T-helper 2 cell (primary cell): ENCODE measurements around the gene C13orf46.

Source experiments
- DNase-seq, 5 experiments: peaks; one replicate each; pipeline versions ENCODE4 v3.0.0 to v3.0.0-alpha.2; 2012 to 2022

The C13orf46 gene

DNA sequence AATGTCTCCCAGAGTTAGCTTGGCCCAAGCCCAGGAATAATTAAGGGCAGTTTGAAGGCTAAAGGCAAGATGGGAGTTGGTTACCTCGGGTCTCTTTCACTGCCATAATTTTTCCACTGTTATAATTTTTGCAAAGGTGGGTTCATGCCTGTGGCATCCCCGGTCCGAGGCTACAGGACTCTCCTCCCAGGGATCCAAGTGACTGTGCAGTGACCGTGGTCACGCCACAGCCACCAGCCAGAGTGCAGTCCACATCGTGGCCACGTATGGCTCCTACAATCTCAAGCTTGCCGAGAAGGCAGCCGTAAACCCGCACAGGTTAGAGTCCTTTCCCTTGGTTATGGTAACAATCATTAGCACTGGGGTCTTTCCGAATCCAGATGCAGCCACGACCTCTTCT is 36.8 kb downstream of the C13orf46 start:
- DNase-seq: no peak

DNA sequence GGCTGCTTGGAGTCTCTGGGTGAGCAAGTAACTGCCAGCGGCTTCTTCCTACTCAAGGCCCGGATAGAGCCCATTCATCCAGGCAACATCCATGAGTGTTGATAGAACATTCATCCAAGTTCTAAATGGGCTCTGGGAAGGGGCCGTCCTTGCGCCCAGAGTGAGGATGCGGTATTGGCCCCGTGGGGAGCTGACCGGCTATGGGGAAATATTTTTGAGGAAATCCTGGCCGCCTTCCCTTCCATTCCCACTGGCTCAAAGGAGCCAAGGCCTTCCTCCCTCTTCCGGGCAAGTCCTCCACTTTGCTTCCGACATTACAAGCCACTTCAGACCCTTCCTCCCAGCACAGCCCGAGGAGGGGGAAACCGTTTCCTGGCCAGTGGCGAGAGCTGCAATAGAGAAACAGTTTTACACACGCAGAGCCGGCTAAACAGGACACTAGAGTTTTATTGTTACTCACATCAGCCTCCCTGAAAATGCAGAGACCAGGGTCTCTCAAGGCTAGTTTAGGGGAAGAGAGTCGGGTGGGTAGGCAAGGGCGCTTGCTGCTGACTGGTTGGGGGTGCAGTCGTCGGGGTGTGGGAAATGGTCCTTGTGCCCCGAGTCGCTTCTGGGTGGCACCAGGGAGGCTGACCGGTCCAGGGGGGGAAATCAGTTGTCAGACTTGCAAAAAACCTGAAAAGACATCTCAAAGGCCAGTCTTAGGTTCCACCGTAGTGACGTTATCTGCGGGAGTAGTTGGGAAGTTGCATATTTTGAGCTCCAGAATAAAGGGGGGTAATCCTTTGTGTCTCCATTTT is 37.5 kb downstream of the C13orf46 start:
- DNase-seq: no peak

DNA sequence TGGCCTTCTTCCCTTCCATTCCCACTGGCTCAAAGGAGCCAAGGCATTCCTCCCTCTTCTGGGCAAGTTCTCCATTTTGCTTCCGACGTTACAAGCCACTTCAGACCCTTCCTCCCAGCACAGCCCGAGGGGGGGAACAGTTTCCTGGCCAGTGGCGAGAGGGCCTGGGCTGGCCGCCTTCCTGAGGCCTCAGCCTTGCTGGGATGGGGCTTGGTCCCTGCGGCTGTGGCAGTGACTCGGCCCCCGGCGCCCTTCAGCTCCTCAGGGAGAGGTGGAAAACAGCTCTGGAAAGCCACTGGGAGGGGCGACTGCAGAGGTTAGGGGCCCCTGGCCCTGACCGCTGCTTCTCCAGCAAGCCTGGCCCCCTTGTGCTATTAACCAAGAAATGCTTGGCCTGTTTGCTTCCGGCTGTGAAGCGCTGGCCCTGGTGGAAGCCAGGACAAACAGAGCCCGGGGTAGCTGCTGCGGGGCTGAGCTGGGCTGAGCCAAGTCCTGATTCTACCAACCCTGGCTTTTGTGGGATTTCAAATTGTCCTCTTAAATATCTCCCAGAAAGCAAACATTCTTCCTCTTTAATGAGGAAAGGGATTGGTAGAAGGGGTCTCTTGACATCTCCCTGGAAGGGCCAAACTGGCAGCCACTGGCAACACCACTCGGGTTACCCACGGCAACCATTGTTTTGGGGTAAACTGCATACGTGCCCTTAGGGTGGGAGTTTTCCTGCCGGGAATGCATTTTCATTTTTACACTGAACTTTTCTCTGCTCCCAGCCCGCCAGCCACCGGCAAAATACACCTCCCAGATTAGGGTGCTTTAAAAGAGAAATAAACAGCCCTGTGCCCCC is 38.7 kb downstream of the C13orf46 start:
- no peak for DNase-seq

GRCh38 chr13:113934576-113934975 is 39.3 kb downstream of the C13orf46 start:
- no peak for DNase-seq

GRCh38 chr13:113933901-113934300 is 40.0 kb downstream of the C13orf46 start:
- no peak for DNase-seq

DNA sequence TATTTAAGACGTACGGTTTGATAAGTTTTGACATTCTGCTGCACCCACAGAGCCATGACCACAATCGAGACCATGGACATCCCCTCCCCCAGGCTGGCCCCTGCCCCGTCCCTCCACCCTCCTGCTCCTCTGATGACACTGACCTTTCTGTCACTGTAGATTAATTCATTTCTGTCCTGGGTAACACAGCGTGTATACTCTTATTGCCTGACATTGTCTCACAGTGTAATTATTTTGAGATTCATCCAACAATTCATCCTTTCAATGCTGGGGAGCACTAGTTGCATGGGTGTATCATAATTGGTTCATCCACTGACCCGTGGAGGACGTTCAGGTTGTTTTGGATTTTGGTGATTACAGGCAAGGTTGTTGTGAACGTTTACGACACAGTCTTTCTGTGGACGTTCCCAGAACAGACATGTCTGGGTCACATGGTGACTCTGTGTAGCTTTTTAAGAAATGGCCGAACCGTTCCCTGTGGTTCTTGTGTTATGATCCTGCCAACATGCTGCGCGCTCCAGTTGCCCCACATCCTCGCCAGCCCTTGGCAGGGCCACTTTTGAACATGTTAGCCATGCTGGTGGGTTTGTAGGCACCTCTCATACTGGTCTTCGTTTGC is 41.9 kb downstream of the C13orf46 start:
- no peak for DNase-seq

DNA sequence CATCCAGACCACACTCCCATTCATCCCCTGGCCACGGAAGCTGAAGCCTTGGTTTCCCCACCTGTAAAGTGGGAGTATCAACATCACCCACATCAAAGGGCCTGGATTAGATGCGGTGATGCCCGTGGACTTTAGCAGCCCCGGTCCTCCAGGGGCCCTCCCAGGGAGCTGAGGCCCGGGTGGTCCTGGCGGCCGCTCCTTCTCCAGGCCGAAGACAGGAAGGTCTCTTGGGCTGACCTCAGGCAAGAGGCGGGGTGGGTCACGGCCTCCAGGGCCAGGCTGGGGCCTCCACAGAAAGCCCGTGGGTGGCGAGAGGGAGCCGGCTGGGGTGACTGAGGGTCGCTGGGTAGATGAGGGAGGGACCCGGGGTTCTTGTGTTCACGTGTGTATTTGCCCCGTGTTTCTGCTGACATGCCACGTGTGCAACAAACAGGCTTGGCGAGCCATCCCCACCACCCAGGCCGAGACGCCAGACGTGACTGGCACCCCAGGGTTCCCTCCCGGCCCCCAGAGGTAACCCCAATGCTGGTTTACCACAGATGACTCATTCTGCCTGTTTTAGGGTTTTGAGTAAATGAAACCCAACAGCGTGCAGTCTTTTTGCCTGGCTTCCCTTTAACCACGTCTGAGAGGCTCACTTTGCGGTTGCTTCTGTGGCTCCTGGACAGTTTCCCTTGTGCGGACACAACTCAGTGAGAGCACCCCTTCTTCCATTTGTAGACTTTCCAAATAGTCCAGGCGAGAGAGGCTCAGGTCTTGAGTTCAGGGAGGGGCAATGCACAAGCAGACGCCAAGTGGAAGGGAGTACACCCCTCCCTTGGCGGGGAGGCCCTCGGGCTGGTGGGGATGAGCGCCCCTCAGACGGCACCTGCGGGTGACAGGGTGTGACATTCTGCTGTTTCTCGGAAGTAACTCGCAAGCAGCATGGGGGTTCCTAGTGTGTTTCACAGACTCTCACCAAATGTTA is 42.9 kb downstream of the C13orf46 start:
- peak in 3 of 5 experiments; percentile 32 to 88 (median 63) for DNase-seq

DNA sequence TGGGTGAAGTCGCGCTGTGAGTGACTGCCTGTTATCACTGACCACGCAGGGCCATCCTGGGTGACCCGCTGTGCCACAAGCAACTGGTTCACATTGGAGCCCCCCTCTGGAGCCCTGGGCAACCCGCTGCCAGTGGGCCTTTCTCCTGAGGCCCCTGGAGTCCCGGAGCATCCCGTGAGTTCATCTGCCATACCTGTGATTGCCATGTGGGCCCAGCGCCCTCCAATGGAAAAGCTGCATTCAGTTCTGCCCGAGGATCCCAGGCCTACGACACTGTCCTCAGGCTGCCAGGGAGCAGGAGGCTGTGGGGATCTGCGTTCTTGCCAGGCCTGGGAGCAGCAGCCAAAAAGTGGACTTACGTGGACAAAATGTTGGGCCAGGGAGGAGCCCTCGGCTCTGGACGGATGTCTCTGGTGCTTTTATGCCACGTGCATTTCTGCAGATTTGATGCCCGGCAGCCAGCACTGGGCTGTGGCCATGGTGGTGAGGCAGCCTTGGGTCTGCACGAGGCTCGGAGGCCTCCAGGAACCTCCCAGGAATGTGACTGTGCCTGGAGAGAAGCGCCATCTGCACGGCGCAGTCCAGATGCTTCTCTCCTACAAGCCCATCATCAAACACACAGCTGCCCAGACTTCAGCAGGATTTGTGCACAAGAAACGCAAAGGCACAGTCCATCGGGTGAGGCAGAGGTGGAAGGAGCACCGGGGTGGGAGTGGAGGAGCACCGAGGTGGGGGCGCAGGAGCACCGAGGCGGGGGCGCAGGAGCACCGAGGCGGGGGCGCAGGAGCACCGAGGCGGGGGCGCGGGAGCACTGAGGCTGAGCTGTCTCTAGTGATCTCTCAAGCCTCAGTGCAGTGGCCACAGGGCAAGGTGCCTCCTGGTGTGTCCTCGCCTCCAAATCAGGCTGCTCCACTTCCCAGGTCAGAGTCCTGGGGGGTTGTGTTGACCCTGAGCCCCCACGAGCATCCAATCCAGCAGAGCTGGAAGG is 44.0 kb downstream of the C13orf46 start:
- DNase-seq: no peak

DNA sequence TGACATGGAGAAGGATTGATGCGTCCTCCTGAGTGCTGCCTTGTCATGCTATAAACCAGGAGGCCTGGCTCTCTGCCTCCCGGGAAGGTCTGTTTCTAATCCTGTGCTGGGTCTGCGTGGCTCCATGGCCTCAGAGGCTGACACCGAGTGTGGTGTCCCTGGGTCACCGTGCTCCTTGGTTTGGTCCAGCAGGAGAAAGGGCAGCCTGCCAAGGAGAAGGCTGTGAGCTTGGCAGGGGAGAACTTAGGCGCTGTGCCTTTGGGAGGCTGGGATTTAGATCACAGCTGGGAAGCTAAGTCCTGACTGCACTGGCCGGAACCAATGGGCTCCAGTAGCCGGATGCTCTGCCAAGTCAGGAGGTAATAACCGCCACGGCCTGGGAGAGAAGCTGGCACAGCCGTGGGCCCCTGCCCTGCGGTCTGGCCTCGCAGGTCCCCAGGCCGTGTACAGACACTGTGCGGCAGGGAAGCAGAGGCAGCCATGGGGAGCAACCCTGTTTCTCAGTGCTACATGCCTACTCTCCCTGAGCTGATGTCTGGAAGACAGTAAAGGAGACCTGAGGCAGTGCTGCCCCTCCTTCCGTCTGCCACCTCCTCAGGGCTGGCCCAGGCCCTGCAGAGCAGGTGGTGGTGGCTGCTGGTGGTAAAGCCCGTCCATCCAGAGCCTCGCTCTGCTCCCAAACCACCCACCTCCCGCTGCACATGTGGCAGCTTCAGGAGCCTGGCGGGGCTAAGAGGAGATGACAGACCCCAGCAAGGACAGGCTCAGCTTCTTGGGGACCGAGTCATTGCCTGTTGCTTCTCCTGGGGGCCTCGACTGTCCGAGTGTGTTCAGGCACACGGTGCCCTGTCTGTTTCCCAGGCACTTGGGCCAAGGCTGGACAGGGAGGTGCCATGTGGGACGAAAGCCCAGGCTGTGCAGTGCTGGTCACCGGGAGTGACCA is 44.9 kb downstream of the C13orf46 start:
- no peak for DNase-seq

DNA sequence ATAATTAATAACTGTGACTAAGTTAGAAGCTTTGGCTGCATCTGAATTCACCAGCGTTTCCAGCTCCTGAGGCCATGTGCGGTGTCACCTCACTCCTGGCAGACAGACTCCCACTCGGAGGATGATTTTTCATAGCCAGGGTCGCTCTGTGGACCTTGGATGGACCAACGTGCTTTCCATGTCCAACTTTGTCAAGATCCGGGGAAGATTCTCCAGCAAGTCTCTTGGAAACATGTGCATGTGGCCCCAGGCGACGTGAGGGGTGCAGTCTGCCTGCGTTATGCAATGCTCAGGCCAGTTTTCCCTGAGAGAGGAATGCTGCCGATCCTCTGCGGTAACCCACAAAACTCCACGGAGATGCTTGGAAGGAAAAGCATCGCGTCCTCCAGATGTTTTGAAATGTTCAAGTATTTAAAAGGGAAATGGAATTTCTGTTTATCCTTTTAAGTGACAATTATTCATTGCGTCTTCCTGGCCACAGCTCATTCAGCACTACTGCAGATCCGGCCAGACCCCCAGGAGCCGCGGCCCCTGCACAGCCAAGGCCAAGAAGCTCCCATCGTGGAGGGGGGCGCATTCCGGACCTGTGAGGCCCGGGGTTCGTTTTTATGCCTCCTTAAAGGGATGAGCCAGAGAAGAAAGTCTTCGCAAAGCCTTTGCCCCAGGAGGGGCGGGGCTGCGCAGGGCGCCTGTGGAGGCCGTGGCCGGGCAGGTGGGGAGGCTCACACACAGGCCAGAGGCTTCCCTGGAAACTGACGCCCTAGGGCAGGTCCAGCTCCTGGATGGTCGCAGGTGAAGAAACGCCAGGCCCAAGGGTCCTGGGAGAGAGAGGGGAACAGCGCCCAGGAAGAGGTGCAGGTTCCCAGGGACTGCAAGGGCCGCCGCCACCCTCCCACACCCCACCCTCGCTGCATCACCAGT is 46.0 kb downstream of the C13orf46 start:
- DNase-seq: no peak

DNA sequence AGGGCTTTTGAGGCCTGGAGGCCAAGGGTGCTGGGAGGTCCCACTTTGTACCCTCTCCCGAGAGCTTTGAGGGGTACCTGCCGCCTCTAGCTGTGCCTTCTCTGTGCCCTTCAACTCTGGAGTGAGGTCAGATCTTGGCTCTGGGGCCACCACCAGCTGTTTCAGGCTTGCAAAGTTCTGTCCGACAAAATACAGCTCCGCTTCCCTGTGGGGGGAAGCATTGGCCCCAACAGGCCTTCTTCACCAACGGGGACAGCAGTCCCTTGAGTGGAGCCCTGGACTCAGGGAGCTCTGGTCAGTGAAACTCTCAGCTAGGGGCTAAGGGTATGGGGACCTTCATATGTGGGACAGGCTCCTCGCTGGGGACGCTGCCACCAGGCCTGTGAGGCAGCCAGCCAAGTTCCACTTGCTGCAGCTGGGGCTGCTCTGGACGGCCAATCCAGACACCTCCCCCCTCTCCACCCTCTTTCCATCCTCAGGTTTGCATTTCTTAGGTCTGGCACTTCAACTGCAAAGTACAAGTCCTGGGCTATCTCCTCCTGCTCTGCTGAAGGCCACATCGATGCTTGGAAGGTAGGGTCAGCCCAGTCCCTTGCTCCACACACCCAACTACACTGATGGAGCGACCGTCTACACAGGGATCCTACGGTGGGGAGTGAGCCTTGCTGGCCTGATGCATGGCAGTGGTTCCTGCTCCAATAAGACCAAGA is 46.8 kb downstream of the C13orf46 start:
- no peak for DNase-seq

GRCh38 chr13:113926301-113926761 is 47.5 kb downstream of the C13orf46 start:
- no peak for DNase-seq

DNA sequence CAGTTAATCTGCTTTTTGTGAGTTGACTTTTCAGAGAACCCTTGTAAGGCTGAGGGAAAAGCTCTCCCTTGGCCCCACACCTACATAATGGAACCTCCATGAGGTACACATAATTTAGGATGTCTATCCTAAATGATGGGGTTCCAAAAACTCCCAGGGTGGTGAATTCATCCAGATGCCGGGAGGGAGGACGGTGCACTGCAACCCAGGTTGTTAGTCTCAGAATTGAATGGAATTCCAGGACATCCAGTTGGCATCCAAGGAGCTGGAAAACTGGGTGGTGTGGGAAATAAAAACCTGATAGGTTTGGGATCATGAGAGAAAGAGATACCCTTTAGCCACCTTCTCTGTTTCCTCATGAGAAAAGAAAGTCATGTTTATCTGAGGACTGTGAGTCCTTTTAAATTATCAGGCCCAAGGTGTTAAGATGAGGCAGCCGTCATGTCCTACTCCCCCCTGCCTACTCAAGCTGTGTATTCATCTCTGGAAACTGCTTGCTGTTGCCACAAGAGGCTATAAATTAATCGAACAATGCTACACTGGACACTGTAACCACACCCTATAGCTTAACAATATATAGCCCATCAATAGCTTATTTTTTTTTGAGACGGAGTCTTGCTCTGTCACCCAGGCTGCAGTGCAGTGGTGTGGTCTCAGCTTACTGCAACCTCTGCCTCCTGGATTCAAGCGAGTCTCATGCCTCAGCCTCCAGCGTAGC is 49.5 kb downstream of the C13orf46 start:
- DNase-seq: no peak

DNA sequence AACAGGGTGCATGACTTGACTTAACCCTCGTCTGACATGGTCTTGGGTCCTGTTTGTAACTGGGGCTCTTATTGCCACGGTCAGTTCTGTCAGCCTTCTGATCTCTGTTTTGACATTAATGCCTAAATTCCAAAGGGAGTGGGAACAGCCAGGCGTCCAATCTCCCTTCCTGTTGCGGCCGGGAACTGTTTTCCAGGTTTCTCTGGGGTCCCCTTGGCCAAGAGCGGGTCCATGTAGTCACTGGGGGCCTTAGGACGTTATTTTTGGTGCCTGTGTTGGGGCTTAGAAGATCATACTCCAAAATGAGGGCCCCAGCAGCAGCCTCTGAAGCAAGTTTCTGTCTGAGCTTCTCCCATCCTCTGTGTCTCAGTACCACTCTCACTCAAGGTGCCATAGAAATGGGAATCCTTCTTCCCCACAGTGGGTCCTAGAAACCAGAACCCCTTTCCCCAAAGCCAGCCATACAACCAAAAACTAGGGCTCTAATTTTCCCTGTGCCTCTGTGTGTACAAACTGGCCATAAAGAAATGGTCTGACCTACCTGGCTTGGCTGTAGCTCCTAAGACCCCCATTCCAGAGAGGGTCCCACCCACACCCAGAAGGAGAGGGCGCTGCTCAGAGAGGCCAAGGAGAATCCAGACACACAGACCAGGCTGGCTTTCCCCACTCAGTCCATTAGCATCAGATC is 50.4 kb downstream of the C13orf46 start:
- DNase-seq: no peak

DNA sequence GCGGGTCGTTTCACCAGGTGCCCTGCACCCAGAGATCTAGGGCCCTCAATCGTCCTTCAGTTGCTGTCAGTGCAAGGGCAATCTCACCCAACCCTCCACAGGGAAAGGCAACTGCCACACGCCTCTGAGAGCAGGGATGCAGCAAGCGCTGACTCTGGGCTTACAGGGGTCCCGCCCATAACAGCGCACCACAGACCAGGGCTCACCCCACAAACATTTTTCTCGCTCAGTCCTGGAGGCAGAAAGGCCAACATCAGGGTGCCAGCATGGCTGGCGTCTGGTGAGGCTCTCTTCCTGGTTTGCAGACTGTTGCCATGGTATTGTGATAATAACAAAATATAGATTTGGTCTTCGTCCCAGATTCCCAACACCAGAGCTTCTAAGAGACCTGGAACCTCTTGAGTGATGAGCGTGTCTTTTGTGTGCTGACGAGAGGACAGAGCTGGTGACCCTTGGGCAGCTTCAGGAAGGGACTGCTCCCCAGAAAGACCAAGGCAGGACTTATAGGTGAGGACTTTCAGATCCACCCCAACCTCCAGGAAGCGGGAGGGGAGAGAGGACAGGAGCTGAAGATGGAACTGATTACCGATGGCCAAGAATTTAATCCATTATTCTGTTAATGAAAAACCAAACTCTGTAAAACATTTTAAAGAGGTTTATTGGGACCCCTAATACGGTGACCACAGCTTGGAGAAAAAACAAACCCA is 51.3 kb downstream of the C13orf46 start:
- DNase-seq: no peak

DNA sequence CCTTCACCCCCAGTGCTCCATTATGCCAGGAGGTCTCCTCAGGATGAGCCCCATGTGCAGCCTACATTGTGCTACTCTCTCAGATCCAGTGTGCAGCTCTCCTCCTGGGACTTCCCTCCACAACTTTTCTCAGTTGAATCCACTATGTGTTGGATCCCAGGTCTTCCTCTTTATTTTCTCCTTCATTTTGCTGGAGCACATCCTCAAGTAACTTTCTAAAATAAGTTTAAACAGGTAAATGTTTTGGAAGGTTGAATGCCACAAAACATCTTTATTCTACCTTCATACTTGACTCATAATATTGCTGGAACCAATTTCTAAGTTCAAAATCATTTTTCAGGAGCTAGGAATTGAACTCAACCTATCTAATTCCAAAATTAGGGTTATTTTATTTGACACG is 52.1 kb downstream of the C13orf46 start:
- no peak for DNase-seq
